Measurements from ENCODE around the gene SGCA.

GRCh38 chr17:50128441-50129352 lies 37.1 kb upstream of the SGCA start:
- TF ChIP-seq, protein P1, sequence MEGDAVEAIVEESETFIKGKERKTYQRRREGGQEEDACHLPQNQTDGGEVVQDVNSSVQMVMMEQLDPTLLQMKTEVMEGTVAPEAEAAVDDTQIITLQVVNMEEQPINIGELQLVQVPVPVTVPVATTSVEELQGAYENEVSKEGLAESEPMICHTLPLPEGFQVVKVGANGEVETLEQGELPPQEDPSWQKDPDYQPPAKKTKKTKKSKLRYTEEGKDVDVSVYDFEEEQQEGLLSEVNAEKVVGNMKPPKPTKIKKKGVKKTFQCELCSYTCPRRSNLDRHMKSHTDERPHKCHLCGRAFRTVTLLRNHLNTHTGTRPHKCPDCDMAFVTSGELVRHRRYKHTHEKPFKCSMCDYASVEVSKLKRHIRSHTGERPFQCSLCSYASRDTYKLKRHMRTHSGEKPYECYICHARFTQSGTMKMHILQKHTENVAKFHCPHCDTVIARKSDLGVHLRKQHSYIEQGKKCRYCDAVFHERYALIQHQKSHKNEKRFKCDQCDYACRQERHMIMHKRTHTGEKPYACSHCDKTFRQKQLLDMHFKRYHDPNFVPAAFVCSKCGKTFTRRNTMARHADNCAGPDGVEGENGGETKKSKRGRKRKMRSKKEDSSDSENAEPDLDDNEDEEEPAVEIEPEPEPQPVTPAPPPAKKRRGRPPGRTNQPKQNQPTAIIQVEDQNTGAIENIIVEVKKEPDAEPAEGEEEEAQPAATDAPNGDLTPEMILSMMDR (IDR thresholded peaks at IDR 0.05; ENCODE audit: poor library complexity, severe bottlenecking), result no peak
- peak; percentile 59 for TF ChIP-seq POLR2AphosphoS5 (IDR thresholded peaks at IDR 0.05)
- no peak for TF ChIP-seq EZH2 (IDR thresholded peaks at IDR 0.05; ENCODE audit: borderline replicate concordance, insufficient read depth, low read length, poor library complexity, severe bottlenecking)
- TF ChIP-seq SMC3 (conservative IDR thresholded peaks at IDR 0.05; ENCODE audit: poor library complexity), result no peak
- TF ChIP-seq, protein P2, sequence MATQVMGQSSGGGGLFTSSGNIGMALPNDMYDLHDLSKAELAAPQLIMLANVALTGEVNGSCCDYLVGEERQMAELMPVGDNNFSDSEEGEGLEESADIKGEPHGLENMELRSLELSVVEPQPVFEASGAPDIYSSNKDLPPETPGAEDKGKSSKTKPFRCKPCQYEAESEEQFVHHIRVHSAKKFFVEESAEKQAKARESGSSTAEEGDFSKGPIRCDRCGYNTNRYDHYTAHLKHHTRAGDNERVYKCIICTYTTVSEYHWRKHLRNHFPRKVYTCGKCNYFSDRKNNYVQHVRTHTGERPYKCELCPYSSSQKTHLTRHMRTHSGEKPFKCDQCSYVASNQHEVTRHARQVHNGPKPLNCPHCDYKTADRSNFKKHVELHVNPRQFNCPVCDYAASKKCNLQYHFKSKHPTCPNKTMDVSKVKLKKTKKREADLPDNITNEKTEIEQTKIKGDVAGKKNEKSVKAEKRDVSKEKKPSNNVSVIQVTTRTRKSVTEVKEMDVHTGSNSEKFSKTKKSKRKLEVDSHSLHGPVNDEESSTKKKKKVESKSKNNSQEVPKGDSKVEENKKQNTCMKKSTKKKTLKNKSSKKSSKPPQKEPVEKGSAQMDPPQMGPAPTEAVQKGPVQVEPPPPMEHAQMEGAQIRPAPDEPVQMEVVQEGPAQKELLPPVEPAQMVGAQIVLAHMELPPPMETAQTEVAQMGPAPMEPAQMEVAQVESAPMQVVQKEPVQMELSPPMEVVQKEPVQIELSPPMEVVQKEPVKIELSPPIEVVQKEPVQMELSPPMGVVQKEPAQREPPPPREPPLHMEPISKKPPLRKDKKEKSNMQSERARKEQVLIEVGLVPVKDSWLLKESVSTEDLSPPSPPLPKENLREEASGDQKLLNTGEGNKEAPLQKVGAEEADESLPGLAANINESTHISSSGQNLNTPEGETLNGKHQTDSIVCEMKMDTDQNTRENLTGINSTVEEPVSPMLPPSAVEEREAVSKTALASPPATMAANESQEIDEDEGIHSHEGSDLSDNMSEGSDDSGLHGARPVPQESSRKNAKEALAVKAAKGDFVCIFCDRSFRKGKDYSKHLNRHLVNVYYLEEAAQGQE (IDR thresholded peaks at IDR 0.05; ENCODE audit: borderline replicate concordance), result peak; percentile 70
- no peak for TF ChIP-seq EP300 (conservative IDR thresholded peaks at IDR 0.05; ENCODE audit: poor library complexity, severe bottlenecking)
- no peak for TF ChIP-seq MXI1 (conservative IDR thresholded peaks at IDR 0.05; ENCODE audit: poor library complexity, severe bottlenecking)
- TF ChIP-seq TAF1 (IDR thresholded peaks at IDR 0.05; ENCODE audit: low read depth), result peak; percentile 30
